ENCODE data around the gene ASB8.

ASB8 gene

GRCh38 chr12:48142818-48143674, 14.3 kb downstream of the ASB8 start:
- Histone ChIP-seq H4K91ac (ENCODE audit: low read depth, low read length, poor library complexity) (no peak overlapping the region), H2BK5ac (ENCODE audit: low read length) (no peak overlapping the region), H3K14ac (ENCODE audit: low read length) (no peak overlapping the region), H3K4me3 (ENCODE audit: low read length in 2 of 2) (no peak overlapping the region), H3K4me2 (ENCODE audit: insufficient read depth, low read length, poor library complexity, severe bottlenecking) (no peak overlapping the region), H3K18ac (ENCODE audit: low read length) (no peak overlapping the region), H3K9ac (ENCODE audit: low read depth, low read length, poor library complexity) (no peak overlapping the region), H2BK12ac (ENCODE audit: low read length) (no peak overlapping the region), H3K9me3 (replicated peaks in 1 of 2; ENCODE audit: control insufficient read depth in 2 of 2, insufficient read depth in 1 of 2, low read depth in 1 of 2, low read length in 2 of 2) (no peaks in the 10 kb centered on the region), H3K4me1 (ENCODE audit: control insufficient read depth in 2 of 2, insufficient read depth in 1 of 2, low read depth in 1 of 2, low read length in 2 of 2) (no peaks in the 10 kb centered on the region), H3K23ac (ENCODE audit: low read depth, low read length, poor library complexity) (no peak overlapping the region), H3K27me3 (ENCODE audit: control insufficient read depth in 3 of 3, insufficient read depth in 3 of 3, low read depth in 1 of 3, low read length in 3 of 3) (no peaks in the 10 kb centered on the region), H2BK15ac (ENCODE audit: low read length) (no peak overlapping the region), H3K4ac (ENCODE audit: low read length) (no peak overlapping the region), H3K27ac (replicated peaks; ENCODE audit: low read length) (no peak overlapping the region), H2AFZ (ENCODE audit: low read length) (no peak overlapping the region), H2BK120ac (ENCODE audit: low read depth, low read length) (no peak overlapping the region), H3K36me3 (replicated peaks in 1 of 2; ENCODE audit: control insufficient read depth in 2 of 2, insufficient read depth in 2 of 2, low read length in 2 of 2) (peaks cover 52 to 100% of the 10 kb centered on the region in 2 donors), H4K8ac (ENCODE audit: low read depth, low read length) (no peak overlapping the region), H2AK5ac (ENCODE audit: low read depth, low read length) (no peak overlapping the region), H3K79me1 (ENCODE audit: low read depth, low read length) (no peaks in the 10 kb centered on the region)
- WGBS, 2 donors (ENCODE audit: extremely low coverage in 2 of 2, insufficient read length in 2 of 2, insufficient replicate concordance in 1 of 2): no CpG with 5 or more reads among the region's 7 CpGs
- DNase-seq (ENCODE audit: low spot score): no peak

GRCh38 chr12:48135027-48135426, 22.3 kb downstream of the ASB8 start:
- Histone ChIP-seq H3K9me3 (replicated peaks in 1 of 2; ENCODE audit: control insufficient read depth in 2 of 2, insufficient read depth in 1 of 2, low read depth in 1 of 2, low read length in 2 of 2) (no peaks in the 10 kb centered on the region), H2BK120ac (ENCODE audit: low read depth, low read length) (no peak overlapping the region), H3K36me3 (replicated peaks in 1 of 2; ENCODE audit: control insufficient read depth in 2 of 2, insufficient read depth in 2 of 2, low read length in 2 of 2) (peaks cover 53 to 95% of the 10 kb centered on the region in 2 donors), H3K4ac (ENCODE audit: low read length) (no peak overlapping the region), H3K9ac (ENCODE audit: low read depth, low read length, poor library complexity) (no peak overlapping the region), H2AK5ac (ENCODE audit: low read depth, low read length) (no peak overlapping the region), H3K27ac (replicated peaks; ENCODE audit: low read length) (no peak overlapping the region), H4K91ac (ENCODE audit: low read depth, low read length, poor library complexity) (no peak overlapping the region), H3K18ac (ENCODE audit: low read length) (no peak overlapping the region), H3K14ac (ENCODE audit: low read length) (no peak overlapping the region), H3K79me1 (ENCODE audit: low read depth, low read length) (no peaks in the 10 kb centered on the region), H3K4me2 (ENCODE audit: insufficient read depth, low read length, poor library complexity, severe bottlenecking) (no peak overlapping the region), H2BK15ac (ENCODE audit: low read length) (no peak overlapping the region), H3K27me3 (ENCODE audit: control insufficient read depth in 3 of 3, insufficient read depth in 3 of 3, low read depth in 1 of 3, low read length in 3 of 3) (no peaks in the 10 kb centered on the region), H3K23ac (ENCODE audit: low read depth, low read length, poor library complexity) (no peak overlapping the region), H2BK5ac (ENCODE audit: low read length) (no peak overlapping the region), H3K4me3 (ENCODE audit: low read length in 2 of 2) (no peak overlapping the region), H4K8ac (ENCODE audit: low read depth, low read length) (no peak overlapping the region), H3K4me1 (ENCODE audit: control insufficient read depth in 2 of 2, insufficient read depth in 1 of 2, low read depth in 1 of 2, low read length in 2 of 2) (no peaks in the 10 kb centered on the region), H2AFZ (ENCODE audit: low read length) (no peak overlapping the region), H2BK12ac (ENCODE audit: low read length) (no peak overlapping the region)
- no CpG with 5 or more reads among the region's 5 CpGs for WGBS, 2 donors (ENCODE audit: extremely low coverage in 2 of 2, insufficient read length in 2 of 2, insufficient replicate concordance in 1 of 2)
- DNase-seq (ENCODE audit: low spot score): no peak

GRCh38 chr12:48132826-48133225, 24.5 kb downstream of the ASB8 start:
- no peak overlapping the region for H3K23ac ChIP-seq (ENCODE audit: low read depth, low read length, poor library complexity)
- H3K4me2 ChIP-seq (ENCODE audit: insufficient read depth, low read length, poor library complexity, severe bottlenecking): no peak overlapping the region
- H3K36me3 ChIP-seq (replicated peaks in 1 of 2; ENCODE audit: control insufficient read depth in 2 of 2, insufficient read depth in 2 of 2, low read length in 2 of 2): peaks cover 43 to 95% of the 10 kb centered on the region in 2 donors
- H3K4ac ChIP-seq (ENCODE audit: low read length): no peak overlapping the region
- H3K4me3 ChIP-seq (ENCODE audit: low read length in 2 of 2): no peak overlapping the region
- no peaks in the 10 kb centered on the region for H3K27me3 ChIP-seq (ENCODE audit: control insufficient read depth in 3 of 3, insufficient read depth in 3 of 3, low read depth in 1 of 3, low read length in 3 of 3)
- no peak overlapping the region for H2AFZ ChIP-seq (ENCODE audit: low read length)
- H3K14ac ChIP-seq (ENCODE audit: low read length): no peak overlapping the region
- WGBS, 2 donors (ENCODE audit: extremely low coverage in 2 of 2, insufficient read length in 2 of 2, insufficient replicate concordance in 1 of 2): no CpG with 5 or more reads among the region's 14 CpGs
- H3K9me3 ChIP-seq (replicated peaks in 1 of 2; ENCODE audit: control insufficient read depth in 2 of 2, insufficient read depth in 1 of 2, low read depth in 1 of 2, low read length in 2 of 2): no peaks in the 10 kb centered on the region
- H3K27ac ChIP-seq (replicated peaks; ENCODE audit: low read length): no peak overlapping the region
- no peaks in the 10 kb centered on the region for H3K79me1 ChIP-seq (ENCODE audit: low read depth, low read length)
- H2BK15ac ChIP-seq (ENCODE audit: low read length): no peak overlapping the region
- DNase-seq (ENCODE audit: low spot score): no peak
- H4K8ac ChIP-seq (ENCODE audit: low read depth, low read length): no peak overlapping the region
- no peak overlapping the region for H2BK12ac ChIP-seq (ENCODE audit: low read length)
- H3K18ac ChIP-seq (ENCODE audit: low read length): no peak overlapping the region
- H4K91ac ChIP-seq (ENCODE audit: low read depth, low read length, poor library complexity): no peak overlapping the region
- H2AK5ac ChIP-seq (ENCODE audit: low read depth, low read length): no peak overlapping the region
- no peaks in the 10 kb centered on the region for H3K4me1 ChIP-seq (ENCODE audit: control insufficient read depth in 2 of 2, insufficient read depth in 1 of 2, low read depth in 1 of 2, low read length in 2 of 2)
- no peak overlapping the region for H3K9ac ChIP-seq (ENCODE audit: low read depth, low read length, poor library complexity)
- H2BK120ac ChIP-seq (ENCODE audit: low read depth, low read length): no peak overlapping the region
- H2BK5ac ChIP-seq (ENCODE audit: low read length): no peak overlapping the region

- no peaks in the 10 kb centered on the region for H3K9me3 ChIP-seq (replicated peaks in 1 of 2; ENCODE audit: control insufficient read depth in 2 of 2, insufficient read depth in 1 of 2, low read depth in 1 of 2, low read length in 2 of 2)
- no peak overlapping the region for H2AFZ ChIP-seq (ENCODE audit: low read length)
- H2BK15ac ChIP-seq (ENCODE audit: low read length): no peak overlapping the region
- H3K23ac ChIP-seq (ENCODE audit: low read depth, low read length, poor library complexity): no peak overlapping the region
- no peaks in the 10 kb centered on the region for H3K27me3 ChIP-seq (ENCODE audit: control insufficient read depth in 3 of 3, insufficient read depth in 3 of 3, low read depth in 1 of 3, low read length in 3 of 3)
- H2BK5ac ChIP-seq (ENCODE audit: low read length): no peak overlapping the region
- H3K4ac ChIP-seq (ENCODE audit: low read length): no peak overlapping the region
- no peak overlapping the region for H3K27ac ChIP-seq (replicated peaks; ENCODE audit: low read length)
- no peak overlapping the region for H3K18ac ChIP-seq (ENCODE audit: low read length)
- H3K79me1 ChIP-seq (ENCODE audit: low read depth, low read length): no peaks in the 10 kb centered on the region
- no peak overlapping the region for H2AK5ac ChIP-seq (ENCODE audit: low read depth, low read length)
- no peak overlapping the region for H3K9ac ChIP-seq (ENCODE audit: low read depth, low read length, poor library complexity)
- no peak overlapping the region for H4K8ac ChIP-seq (ENCODE audit: low read depth, low read length)
- DNase-seq (ENCODE audit: low spot score): no peak
- no peak overlapping the region for H4K91ac ChIP-seq (ENCODE audit: low read depth, low read length, poor library complexity)
- H3K14ac ChIP-seq (ENCODE audit: low read length): no peak overlapping the region
- no CpG with 5 or more reads among the region's 2 CpGs for WGBS, 2 donors (ENCODE audit: extremely low coverage in 2 of 2, insufficient read length in 2 of 2, insufficient replicate concordance in 1 of 2)
- no peak overlapping the region for H2BK120ac ChIP-seq (ENCODE audit: low read depth, low read length)
- H3K4me1 ChIP-seq (ENCODE audit: control insufficient read depth in 2 of 2, insufficient read depth in 1 of 2, low read depth in 1 of 2, low read length in 2 of 2): no peaks in the 10 kb centered on the region
- no peak overlapping the region for H3K4me2 ChIP-seq (ENCODE audit: insufficient read depth, low read length, poor library complexity, severe bottlenecking)
- peaks cover 40 to 98% of the 10 kb centered on the region in 2 donors for H3K36me3 ChIP-seq (replicated peaks in 1 of 2; ENCODE audit: control insufficient read depth in 2 of 2, insufficient read depth in 2 of 2, low read length in 2 of 2)
- H3K4me3 ChIP-seq (ENCODE audit: low read length in 2 of 2): no peak overlapping the region
- H2BK12ac ChIP-seq (ENCODE audit: low read length): no peak overlapping the region
These were observed 25.8 kb downstream of the ASB8 start for GRCh38 chr12:48131517-48131916.

All from neuronal stem cell (in vitro differentiated cells).